Fibroblast of lung (primary cell): Measurements from ENCODE around the gene THRB. TPM values are rescaled to one million over a fixed set of nuclear protein-coding genes. Genes with fewer than 3 reads are reported as not detected.

ENCODE experiments used
- DNase-seq, 2 donors: peaks; one replicate each; pipeline versions ENCODE4 v3.0.0 to v3.0.0-alpha.2; 2010; ENCODE audit warnings: low read depth in 2 of 2
- H2AFZ ChIP-seq: 2 replicates; pipeline ENCODE4 v1.5.1; 2012; ENCODE audit warnings: low read length, control low read depth, inconsistent platforms
- H3K27ac ChIP-seq: 2 replicates; pipeline ENCODE4 v1.5.1; 2011; ENCODE audit warnings: low read length, control low read depth; ENCODE audit not compliant: insufficient read depth
- H3K27me3 ChIP-seq: 2 replicates; pipeline ENCODE4 v1.5.1; 2011; ENCODE audit warnings: mild to moderate bottlenecking, low read length; ENCODE audit not compliant: control insufficient read depth, insufficient read depth
- H3K36me3 ChIP-seq: 2 replicates; pipeline ENCODE4 v1.5.1; 2011; ENCODE audit warnings: low read length; ENCODE audit not compliant: control insufficient read depth, insufficient read depth
- H3K4me1 ChIP-seq: 2 replicates; pipeline ENCODE4 v1.5.1; 2011; ENCODE audit warnings: low read length; ENCODE audit not compliant: control insufficient read depth, insufficient read depth; ENCODE audit errors: extremely low read depth
- H3K4me2 ChIP-seq: 2 replicates; pipeline ENCODE4 v1.5.1; 2011; ENCODE audit warnings: low read length, control low read depth; ENCODE audit not compliant: insufficient read depth; ENCODE audit errors: extremely low read depth
- H3K4me3 ChIP-seq, 4 experiments: fragments of 200-600 bp in 1 of 4; sonication (generic) in 1 of 4; replicated peaks in 1 of 4; 2 replicates each; pipeline ENCODE4 v1.5.1; 2011 to 2016; ENCODE audit warnings: low read length in 4 of 4, low read depth in 3 of 4, mild to moderate bottlenecking in 3 of 4, control low read depth in 2 of 4, inconsistent platforms in 1 of 4, mixed read lengths in 1 of 4; ENCODE audit not compliant: insufficient read depth in 1 of 4; ENCODE audit errors: control extremely low read depth in 1 of 4
- H3K79me2 ChIP-seq: 2 replicates; pipeline ENCODE4 v1.5.1; 2012; ENCODE audit warnings: mild to moderate bottlenecking, low read length, inconsistent platforms; ENCODE audit not compliant: control insufficient read depth, insufficient read depth
- H3K9ac ChIP-seq: 2 replicates; pipeline ENCODE4 v1.5.1; 2011; ENCODE audit warnings: mild to moderate bottlenecking, low read length, control low read depth; ENCODE audit not compliant: insufficient read depth
- H3K9me3 ChIP-seq: 2 replicates; pipeline ENCODE4 v1.5.1; 2012; ENCODE audit warnings: low read depth, low read length; ENCODE audit not compliant: control insufficient read depth, insufficient read depth
- H4K20me1 ChIP-seq: 2 replicates; pipeline ENCODE4 v1.5.1; 2011; ENCODE audit warnings: low read length; ENCODE audit not compliant: control insufficient read depth, insufficient read depth; ENCODE audit errors: extremely low read depth
- EZH2 ChIP-seq: IDR thresholded peaks from 2 replicates; pipeline ENCODE4 v1.5.1; 2012; ENCODE audit warnings: low read length, control low read depth, mild to moderate bottlenecking; ENCODE audit errors: missing control alignments
- polyA plus RNA-seq, 2 donors: library from polyadenylated mRNA; depleted of rRNA in 1 of 2; stranded (reverse) in 1 of 2; unstranded in 1 of 2; fragments of >200 nt; gene quantifications; 2 replicates each; pipeline ENCODE4 v1.2.1, GENCODE V29; 2011 to 2012; ENCODE audit warnings: missing spikeins in 1 of 2
- total RNA-seq: library from RNA; depleted of rRNA; stranded (reverse); fragments of >200 nt; gene quantifications from 2 replicates; pipeline ENCODE4 v1.2.1, GENCODE V29; 2014
- TF ChIP-seq, protein P1 (sequence below), 2 donors: IDR thresholded peaks in 1 of 2; conservative IDR thresholded peaks in 1 of 2; 1 replicate in 1 of 2; 2 replicates in 1 of 2; pipeline ENCODE4 v1.5.1; 2011 to 2012; ENCODE audit warnings: low read length in 2 of 2, control low read depth in 1 of 2, inconsistent platforms in 1 of 2, low read depth in 1 of 2, mild to moderate bottlenecking in 1 of 2

The THRB gene
- total and polyA plus RNA-seq, 2 donors (not counting 1 experiment from before 2014, with no cell fraction given): 4.2 to 7.4 TPM

DNA sequence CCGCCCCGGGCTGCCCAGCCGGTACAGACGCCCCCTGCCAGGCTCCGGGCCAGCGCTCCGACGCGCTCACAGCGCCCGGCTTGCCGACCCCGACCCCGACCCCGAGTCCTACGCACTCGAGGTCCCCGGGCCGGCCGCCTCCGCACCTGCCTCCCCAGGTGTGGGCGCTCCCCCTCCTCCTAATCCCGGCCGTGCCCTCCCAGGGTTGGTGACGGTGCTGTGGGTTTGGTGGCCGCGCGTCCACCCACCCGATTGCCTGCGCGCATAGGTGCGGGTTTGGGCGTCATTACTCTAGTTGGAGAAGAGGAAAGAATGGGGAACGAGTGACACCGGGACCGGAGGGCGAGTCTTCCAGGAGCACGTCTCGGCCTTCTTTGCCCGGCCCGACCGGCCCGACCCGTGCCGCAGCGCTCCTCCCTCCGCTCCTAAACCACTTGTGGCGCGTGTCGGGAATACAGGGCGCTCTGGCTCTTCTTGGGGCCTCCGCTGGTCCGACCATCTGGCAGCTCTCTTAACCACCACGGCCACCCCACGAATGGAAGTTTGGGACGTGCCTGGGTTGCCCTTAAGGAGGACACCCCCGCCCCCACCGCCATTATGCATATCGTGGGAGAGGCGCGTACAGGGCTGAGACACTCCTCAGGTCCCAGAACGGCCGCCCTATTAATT lies 810 bp upstream of the THRB start:
- peak overlapping the region; percentile 63 for H2AFZ ChIP-seq
- H3K4me3 ChIP-seq: peak overlapping the region; percentile 34 to 69 (median 58)
- peak overlapping the region; percentile 44 for H3K9ac ChIP-seq
- H3K4me1 ChIP-seq: no peaks in the 10 kb centered on the region
- H3K27ac ChIP-seq: no peak overlapping the region
- TF ChIP-seq EZH2: no peak
- no peaks in the 10 kb centered on the region for H3K27me3 ChIP-seq
- peak overlapping the region; percentile 85 for H3K4me2 ChIP-seq
- H3K9me3 ChIP-seq: no peaks in the 10 kb centered on the region
- DNase-seq: no peak
- no peaks in the 10 kb centered on the region for H4K20me1 ChIP-seq
- H3K79me2 ChIP-seq: no peaks in the 10 kb centered on the region
- no peaks in the 10 kb centered on the region for H3K36me3 ChIP-seq

DNA sequence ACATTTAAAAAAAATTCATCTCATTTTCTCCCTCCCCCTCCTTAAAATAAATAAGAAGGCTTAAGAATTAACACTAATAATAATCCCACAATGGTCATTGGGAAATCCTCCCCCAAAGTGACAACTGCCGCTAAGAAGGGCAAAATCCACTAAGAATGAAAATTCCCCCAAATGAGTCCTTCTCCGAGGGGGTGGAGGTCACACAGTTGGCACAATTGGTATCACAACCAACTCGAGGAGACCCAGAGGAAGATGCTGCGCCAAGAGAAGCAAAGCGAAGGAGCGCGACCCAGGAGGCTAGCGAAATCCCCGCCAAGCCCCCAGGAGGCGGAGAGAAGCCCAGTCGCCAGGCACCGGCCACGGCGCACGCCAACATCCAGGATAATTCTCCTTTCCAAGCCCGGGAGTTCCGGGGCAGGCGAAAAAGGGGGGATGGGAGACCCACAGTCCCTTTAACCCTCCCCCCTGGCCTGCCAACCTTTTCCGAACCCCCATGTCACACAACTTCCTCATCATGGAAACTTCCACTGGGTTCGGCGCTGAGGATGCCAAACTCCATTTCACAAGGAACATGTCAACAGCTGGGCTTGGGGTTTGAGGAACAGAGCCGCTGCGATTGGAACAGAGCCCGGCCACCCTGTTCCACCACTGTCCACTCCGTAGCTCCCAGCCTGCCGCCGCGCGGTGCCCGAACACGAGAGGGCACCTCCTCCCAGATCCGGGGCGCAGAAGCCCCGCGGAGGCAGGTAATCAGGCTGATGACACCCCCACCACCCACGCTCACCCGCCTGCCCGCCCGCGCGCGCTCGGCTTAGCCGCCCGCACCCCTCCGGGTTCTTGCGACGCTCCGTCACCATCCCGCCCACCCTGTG lies 668 bp downstream of the THRB start:
- no peaks in the 10 kb centered on the region for H3K4me1 ChIP-seq
- TF ChIP-seq, protein P1, sequence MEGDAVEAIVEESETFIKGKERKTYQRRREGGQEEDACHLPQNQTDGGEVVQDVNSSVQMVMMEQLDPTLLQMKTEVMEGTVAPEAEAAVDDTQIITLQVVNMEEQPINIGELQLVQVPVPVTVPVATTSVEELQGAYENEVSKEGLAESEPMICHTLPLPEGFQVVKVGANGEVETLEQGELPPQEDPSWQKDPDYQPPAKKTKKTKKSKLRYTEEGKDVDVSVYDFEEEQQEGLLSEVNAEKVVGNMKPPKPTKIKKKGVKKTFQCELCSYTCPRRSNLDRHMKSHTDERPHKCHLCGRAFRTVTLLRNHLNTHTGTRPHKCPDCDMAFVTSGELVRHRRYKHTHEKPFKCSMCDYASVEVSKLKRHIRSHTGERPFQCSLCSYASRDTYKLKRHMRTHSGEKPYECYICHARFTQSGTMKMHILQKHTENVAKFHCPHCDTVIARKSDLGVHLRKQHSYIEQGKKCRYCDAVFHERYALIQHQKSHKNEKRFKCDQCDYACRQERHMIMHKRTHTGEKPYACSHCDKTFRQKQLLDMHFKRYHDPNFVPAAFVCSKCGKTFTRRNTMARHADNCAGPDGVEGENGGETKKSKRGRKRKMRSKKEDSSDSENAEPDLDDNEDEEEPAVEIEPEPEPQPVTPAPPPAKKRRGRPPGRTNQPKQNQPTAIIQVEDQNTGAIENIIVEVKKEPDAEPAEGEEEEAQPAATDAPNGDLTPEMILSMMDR (conservative IDR thresholded peaks at IDR 0.05 in 1 of 2, IDR thresholded peaks at IDR 0.05 in 1 of 2; ENCODE audit: low read depth in 1 of 2, low read length in 2 of 2): no peak
- no peak for TF ChIP-seq EZH2
- H3K4me3 ChIP-seq: peak overlapping the region; percentile 64 to 79 (median 68)
- peak overlapping the region; percentile 64 for H2AFZ ChIP-seq
- no peaks in the 10 kb centered on the region for H4K20me1 ChIP-seq
- H3K9ac ChIP-seq: peak overlapping the region; percentile 44
- DNase-seq: peak; percentile 10 to 44
- H3K9me3 ChIP-seq: no peaks in the 10 kb centered on the region
- H3K36me3 ChIP-seq: no peaks in the 10 kb centered on the region
- no peaks in the 10 kb centered on the region for H3K27me3 ChIP-seq
- H3K4me2 ChIP-seq: peak overlapping the region; percentile 85
- no peaks in the 10 kb centered on the region for H3K79me2 ChIP-seq
- no peak overlapping the region for H3K27ac ChIP-seq

DNA sequence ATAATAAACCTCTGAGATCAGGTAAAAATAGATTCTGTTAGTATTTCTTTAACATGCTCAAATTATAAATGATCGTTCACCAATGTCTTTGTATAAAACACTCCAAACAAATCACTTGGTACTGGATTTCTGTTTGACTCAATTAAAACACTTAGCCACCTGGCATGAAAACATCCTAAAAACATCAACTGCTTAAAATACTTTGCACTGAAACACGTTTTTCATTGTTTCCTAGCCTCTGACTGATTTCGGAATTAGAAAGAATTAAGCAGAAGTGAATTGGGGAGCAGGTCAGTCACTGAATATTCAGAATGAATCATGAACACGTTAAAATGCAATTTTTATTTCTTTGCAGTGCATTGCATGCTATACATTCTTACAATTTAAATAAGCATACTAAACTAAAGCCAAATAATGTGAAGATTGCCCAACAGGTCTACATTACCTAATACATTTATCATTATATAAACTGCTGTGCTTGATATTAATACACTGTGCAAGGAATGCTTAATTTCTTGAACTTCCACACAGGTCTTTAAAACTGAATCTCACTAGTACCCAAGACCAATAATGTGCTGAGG lies 1.6 kb downstream of the THRB start:
- Histone ChIP-seq H2AFZ (no peak overlapping the region), H3K9me3 (no peaks in the 10 kb centered on the region), H3K4me1 (no peaks in the 10 kb centered on the region), H3K27me3 (no peaks in the 10 kb centered on the region), H3K4me3 (peak overlapping the region in 1 of 4 experiments; percentile 79), H3K27ac (no peak overlapping the region), H3K36me3 (no peaks in the 10 kb centered on the region), H3K79me2 (no peaks in the 10 kb centered on the region), H3K4me2 (no peak overlapping the region), H4K20me1 (no peaks in the 10 kb centered on the region), H3K9ac (no peak overlapping the region)
- DNase-seq: no peak
- no peak for TF ChIP-seq EZH2
- TF ChIP-seq, protein P1 (conservative IDR thresholded peaks at IDR 0.05 in 1 of 2, IDR thresholded peaks at IDR 0.05 in 1 of 2; ENCODE audit: low read depth in 1 of 2, low read length in 2 of 2): no peak
